H1 (cell line): ENCODE data around the gene SLC16A6. TPM values are rescaled to one million over a fixed set of nuclear protein-coding genes. Genes with fewer than 3 reads are reported as not detected.

ENCODE experiments used
- CTCF ChIA-PET: fragments of 300-600 bp; sonication (Branson Sonifier 250); formaldehyde crosslinking; loops from one replicate; lab custom pipeline; 2021; ENCODE audit not compliant: partially characterized antibody; lab: Charles Lee
- POLR2A ChIA-PET: fragments of 300-600 bp; sonication (Branson Sonifier 250); formaldehyde crosslinking; loops from one replicate; lab custom pipeline; 2021; ENCODE audit warnings: inconsistent platforms; ENCODE audit not compliant: partially characterized antibody; lab: Charles Lee
- DNase-seq, 2 experiments: peaks; one replicate each; pipeline versions ENCODE4 v3.0.0 to v3.0.0-alpha.2; 2010 to 2022; ENCODE audit warnings: low spot score in 2 of 2, low read depth in 1 of 2, mixed read lengths in 1 of 2
- FAIRE-seq: peaks from 2 replicates; lab custom pipeline; 2011; peaks lifted over from hg19 to GRCh38; lab: Jason Lieb, UNC
- H2AFZ ChIP-seq: 2 replicates; pipeline ENCODE4 v1.8.1; 2012; ENCODE audit warnings: low read length, inconsistent platforms
- H2AK5ac ChIP-seq: 2 replicates; pipeline ENCODE4 v1.6.1; 2013; ENCODE audit warnings: low read depth, low read length
- H2BK120ac ChIP-seq: replicated peaks from 2 replicates; pipeline ENCODE3; 2013; ENCODE audit warnings: low read depth, low read length, inconsistent platforms
- H2BK12ac ChIP-seq: 2 replicates; pipeline ENCODE4 v1.6.1; 2013; ENCODE audit warnings: low read depth, low read length
- H2BK15ac ChIP-seq: 2 replicates; pipeline ENCODE4 v1.6.1; 2013; ENCODE audit warnings: low read length
- H2BK20ac ChIP-seq: 2 replicates; pipeline ENCODE4 v1.6.1; 2013; ENCODE audit warnings: low read length
- H2BK5ac ChIP-seq: 2 replicates; pipeline ENCODE4 v1.6.1; 2013; ENCODE audit warnings: low read depth, low read length
- H3K14ac ChIP-seq: 2 replicates; pipeline ENCODE4 v1.6.1; 2013; ENCODE audit warnings: inconsistent platforms; ENCODE audit not compliant: insufficient read length
- H3K18ac ChIP-seq: 2 replicates; pipeline ENCODE4 v1.6.1; 2013; ENCODE audit warnings: low read length; ENCODE audit errors: extremely low read depth
- H3K23ac ChIP-seq: 2 replicates; pipeline ENCODE4 v1.6.1; 2013; ENCODE audit warnings: inconsistent platforms; ENCODE audit not compliant: insufficient read length
- H3K23me2 ChIP-seq: 2 replicates; pipeline ENCODE4 v1.6.1; 2013; ENCODE audit warnings: low read depth, low read length
- H3K27ac ChIP-seq: 2 replicates; pipeline ENCODE4 v1.6.1; 2011; ENCODE audit warnings: low read depth, low read length, inconsistent platforms
- H3K27me3 ChIP-seq, 4 experiments: replicated peaks in 1 of 4; 1 replicate in 1 of 4; 2 replicates in 3 of 4; pipeline versions ENCODE4 v1.6.1 to v1.8.1; 2011 to 2013; ENCODE audit warnings: low read length in 3 of 4, mild to moderate bottlenecking in 3 of 4, inconsistent platforms in 2 of 4, mixed read lengths in 2 of 4, moderate library complexity in 1 of 4; ENCODE audit not compliant: control insufficient read depth in 3 of 4, insufficient read depth in 3 of 4; ENCODE audit errors: extremely low read depth in 1 of 4
- H3K36me3 ChIP-seq, 4 experiments: 2 replicates each; pipeline versions ENCODE4 v1.6.1 to v1.8.1; 2011 to 2013; ENCODE audit warnings: mild to moderate bottlenecking in 4 of 4, low read length in 3 of 4, moderate library complexity in 2 of 4, control low read depth in 1 of 4, inconsistent platforms in 1 of 4; ENCODE audit not compliant: insufficient read depth in 4 of 4, control insufficient read depth in 2 of 4
- H3K4ac ChIP-seq: replicated peaks from 2 replicates; pipeline ENCODE3; 2013; ENCODE audit warnings: low read length, low read depth, mixed read lengths, inconsistent platforms; ENCODE audit not compliant: insufficient read length
- H3K4me1 ChIP-seq, 4 experiments: replicated peaks in 1 of 4; 1 replicate in 1 of 4; 2 replicates in 3 of 4; pipeline versions ENCODE4 v1.6.1 to v1.8.1; 2011 to 2013; ENCODE audit warnings: low read length in 3 of 4, inconsistent platforms in 2 of 4, mixed read lengths in 1 of 4; ENCODE audit not compliant: insufficient read depth in 4 of 4, control insufficient read depth in 3 of 4
- H3K4me2 ChIP-seq, 2 experiments: 2 replicates each; pipeline versions ENCODE4 v1.6.1 to v1.8.1; 2011 to 2013; ENCODE audit warnings: low read depth in 2 of 2, low read length in 2 of 2, control low read depth in 1 of 2, inconsistent platforms in 1 of 2, mild to moderate bottlenecking in 1 of 2; ENCODE audit not compliant: insufficient read depth in 1 of 2
- H3K4me3 ChIP-seq, 4 experiments: fragments of 200-600, 300-600 bp in 1 of 4; sonication (generic), shearing (Covaris generic), sonication (Bioruptor Twin) in 1 of 4; 2 replicates each; pipeline versions ENCODE4 v1.5.1 to v1.8.1; 2011 to 2016; ENCODE audit warnings: low read length in 4 of 4, low read depth in 3 of 4, control low read depth in 2 of 4, inconsistent platforms in 2 of 4, mild to moderate bottlenecking in 2 of 4, mixed read lengths in 1 of 4, moderate library complexity in 1 of 4; ENCODE audit not compliant: insufficient read depth in 2 of 4; ENCODE audit errors: extremely low read depth in 1 of 4
- H3K56ac ChIP-seq: replicated peaks from 2 replicates; pipeline ENCODE3; 2013; ENCODE audit warnings: low read depth, mild to moderate bottlenecking, mixed read lengths, low read length, inconsistent platforms; ENCODE audit not compliant: insufficient read length
- H3K79me1 ChIP-seq: 2 replicates; pipeline ENCODE4 v1.6.1; 2013; ENCODE audit warnings: low read depth, low read length, control low read depth
- H3K79me2 ChIP-seq, 2 experiments: 2 replicates each; pipeline versions ENCODE4 v1.6.1 to v1.8.1; 2012 to 2013; ENCODE audit warnings: low read length in 2 of 2, mild to moderate bottlenecking in 2 of 2, inconsistent platforms in 1 of 2; ENCODE audit not compliant: insufficient read depth in 2 of 2, control insufficient read depth in 1 of 2
- H3K9ac ChIP-seq, 4 experiments: replicated peaks in 1 of 4; 1 replicate in 1 of 4; 2 replicates in 3 of 4; pipeline versions ENCODE4 v1.6.1 to v1.8.1; 2011 to 2013; ENCODE audit warnings: low read depth in 3 of 4, low read length in 3 of 4, control low read depth in 2 of 4, mild to moderate bottlenecking in 2 of 4, moderate library complexity in 2 of 4, inconsistent platforms in 1 of 4; ENCODE audit errors: extremely low read depth in 1 of 4
- H3K9me3 ChIP-seq, 2 experiments: 2 replicates each; pipeline versions ENCODE4 v1.6.1 to v1.8.1; 2012 to 2013; ENCODE audit warnings: mild to moderate bottlenecking in 2 of 2, moderate library complexity in 2 of 2, control low read depth in 1 of 2, inconsistent platforms in 1 of 2, low read depth in 1 of 2, low read length in 1 of 2, mixed read lengths in 1 of 2; ENCODE audit not compliant: insufficient read depth in 2 of 2
- H4K20me1 ChIP-seq, 2 experiments: replicated peaks in 1 of 2; 2 replicates each; pipeline versions ENCODE3 to v1.8.1; 2011 to 2013; ENCODE audit warnings: inconsistent platforms in 2 of 2, low read length in 2 of 2, mild to moderate bottlenecking in 1 of 2; ENCODE audit not compliant: insufficient read depth in 2 of 2, control insufficient read depth in 1 of 2
- H4K5ac ChIP-seq: 2 replicates; pipeline ENCODE4 v1.6.1; 2013; ENCODE audit warnings: low read length, low read depth, mixed read lengths, inconsistent platforms; ENCODE audit not compliant: insufficient read length
- H4K8ac ChIP-seq: 2 replicates; pipeline ENCODE4 v1.8.0; 2013; ENCODE audit warnings: mild to moderate bottlenecking, moderate library complexity, low read length, inconsistent platforms; ENCODE audit not compliant: insufficient read depth; ENCODE audit errors: extremely low read depth
- H4K91ac ChIP-seq: replicated peaks from 2 replicates; pipeline ENCODE3; 2013; ENCODE audit warnings: low read length, mixed read lengths, inconsistent platforms; ENCODE audit not compliant: insufficient read length
- KDM1A ChIP-seq: fragments of 200-600, 300-600 bp; sonication (generic); IDR thresholded peaks from 2 replicates; pipeline ENCODE4 v1.7.1; 2016; ENCODE audit warnings: mild to moderate bottlenecking, low read length, borderline replicate concordance
- NANOG ChIP-seq: IDR thresholded peaks from 2 replicates; pipeline ENCODE4 v1.6.1; 2011; ENCODE audit warnings: low read length, low read depth, mild to moderate bottlenecking, inconsistent platforms; ENCODE audit not compliant: insufficient read depth, poor library complexity, severe bottlenecking
- WGBS, 2 experiments: shearing (Covaris generic) in 1 of 2; methylation state at CpG; one replicate each; pipeline versions ENCODE4 v1.1.6 to v1.1.7; 2013 to 2015; ENCODE audit warnings: low lambda C conversion rate in 2 of 2, mixed read lengths in 2 of 2, inconsistent platforms in 1 of 2, low coverage in 1 of 2, missing lambda C conversion rate in 1 of 2; ENCODE audit not compliant: insufficient replicate concordance in 2 of 2, insufficient coverage in 1 of 2, insufficient read length in 1 of 2; ENCODE audit errors: extremely low coverage in 1 of 2, missing lambda C conversion rate in 1 of 2; 5-methylcytosine and 5-hydroxymethylcytosine counted together
- polyA plus RNA-seq, 7 experiments: library from polyadenylated mRNA; depleted of rRNA in 3 of 7; stranded (reverse) in 5 of 7; unstranded in 2 of 7; fragments of >200 nt in 5 of 7; fragments of 200-250 nt in 2 of 7; gene quantifications; 1 replicate in 5 of 7; 2 replicates in 1 of 7; 4 replicates in 1 of 7; pipeline versions ENCODE4 v1.2.1 to v1.2.3, GENCODE V29; 2011 to 2013; ENCODE audit warnings: missing spikeins in 2 of 7, mixed read lengths in 2 of 7
- total RNA-seq: library from RNA; stranded (reverse); fragmentation: NEBNext Ultra II Directional; extraction: Animal tissue kit (Norgen Biotek cat#: 25700); gene quantifications from 2 replicates; pipeline ENCODE4 v1.2.1, GENCODE V29; 2021

Gene SLC16A6
- total and polyA plus RNA-seq, 2 of the 8 experiments (the other 6 are each of a cell fraction or from before 2014, with no cell fraction given) = 0.17 to 0.22 TPM

DNA sequence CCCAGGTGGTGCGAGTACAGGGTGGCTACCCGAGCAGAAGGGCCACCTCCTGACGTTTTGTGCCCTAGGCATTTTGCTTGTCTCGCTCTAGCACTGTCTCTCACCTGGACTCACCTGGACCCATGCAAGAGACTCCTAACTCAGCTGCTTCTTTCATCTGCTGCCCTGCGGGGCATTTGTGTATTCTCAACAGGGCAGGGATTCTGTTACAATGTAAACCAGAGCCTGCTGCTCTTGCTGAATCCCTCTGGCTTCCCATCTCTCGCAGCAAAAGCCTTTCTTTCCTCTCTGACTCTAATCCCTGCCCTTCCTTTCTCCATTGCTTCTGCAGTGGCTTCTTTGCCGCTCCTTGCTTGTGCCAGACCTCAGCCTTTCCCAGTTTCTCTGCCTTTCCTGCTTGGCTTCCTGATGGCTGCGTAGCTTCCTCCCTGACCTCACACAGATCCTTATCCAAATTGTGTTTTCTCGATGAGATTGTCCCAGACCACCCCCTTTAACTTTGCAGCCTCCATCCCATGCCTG is 10.6 kb upstream of the SLC16A6 start:
- Histone ChIP-seq H3K27ac (no peak overlapping the region), H3K27me3 (no peaks in the 10 kb centered on the region), H4K5ac (no peak overlapping the region), H3K4me1 (peaks cover 3 to 18% (median 9%) of the 10 kb centered on the region in 4 experiments), H3K23me2 (no peaks in the 10 kb centered on the region), H2BK5ac (no peak overlapping the region), H2AK5ac (no peak overlapping the region), H3K18ac (0 out of 2 replicates have a peak overlapping the region, but pooled peaks have one; percentile 54), H3K4ac (no peak overlapping the region), H4K20me1 (no peaks in the 10 kb centered on the region), H3K79me2 (no peaks in the 10 kb centered on the region; a peak in 1 of 4 replicates), H2AFZ (0 out of 2 replicates have a peak overlapping the region, but pooled peaks have one; percentile 2), H2BK15ac (0 out of 2 replicates have a peak overlapping the region, but pooled peaks have one; percentile 63), H3K4me3 (no peak overlapping the region), H3K4me2 (peak overlapping the region; percentile 24 to 43; a peak in 1 of 4 replicates), H2BK20ac (no peak overlapping the region), H3K79me1 (no peaks in the 10 kb centered on the region), H3K9ac (no peak overlapping the region), H2BK120ac (no peak overlapping the region), H3K23ac (no peak overlapping the region), H3K14ac (no peak overlapping the region), H3K9me3 (no peaks in the 10 kb centered on the region), H3K36me3 (no peaks in the 10 kb centered on the region), H4K91ac (peak overlapping the region; percentile 62), H2BK12ac (no peak overlapping the region), H4K8ac (no peak overlapping the region), H3K56ac (no peak overlapping the region)
- TF ChIP-seq KDM1A = no peak
- TF ChIP-seq NANOG = peak; percentile 3
- FAIRE-seq (no peak), DNase-seq (no peak)
- CTCF ChIA-PET = interaction anchor here (0.6 to 1.7 kb wide), 5 partner anchors 21 to 313 kb away, joined by 3 to 4 read pairs (median 3); no protein-coding TSS in a partner anchor
- POLR2A ChIA-PET = interaction anchor here (0.6 to 2.5 kb wide), 4 partner anchors 9 to 193 kb away, joined by 3 to 7 read pairs (median 4); partner anchors contain the start of gene AMZ2
- 70% methylated on average over 9 of the region's 9 CpGs; no CpG with 5 or more reads in 1 of the 2 experiments for WGBS, 2 experiments
